Prostate gland (tissue), 2 donors: Measurements from ENCODE around the gene SLC35F5. TPM values are rescaled to one million over a fixed set of nuclear protein-coding genes. Genes with fewer than 3 reads are reported as not detected.

Source experiments
- DNase-seq: peaks from one replicate; pipeline ENCODE4 v3.0.0-alpha.2; 2019; ENCODE audit warnings: low spot score
- H3K27ac ChIP-seq, 2 donors: fragments of 200-600 bp; sonication (generic); 2 replicates each; pipeline ENCODE4 v1.5.1; 2017 to 2019
- H3K27me3 ChIP-seq: fragments of 200-600 bp; sonication (generic); replicated peaks from 2 replicates; pipeline ENCODE4 v1.5.1; 2019; ENCODE audit not compliant: insufficient read depth
- H3K36me3 ChIP-seq, 2 donors: fragments of 200-600 bp; sonication (generic); 1 replicate in 1 of 2; 2 replicates in 1 of 2; pipeline versions ENCODE4 v1.5.1 to v1.8.1; 2017 to 2019
- H3K4me1 ChIP-seq: fragments of 200-600 bp; sonication (generic); replicated peaks from 2 replicates; pipeline ENCODE4 v1.5.1; 2019
- H3K4me3 ChIP-seq, 2 donors: fragments of 200-600 bp; sonication (generic); 2 replicates each; pipeline ENCODE4 v1.5.1; 2017 to 2019
- H3K9me3 ChIP-seq: fragments of 200-600 bp; sonication (generic); 2 replicates; pipeline ENCODE4 v1.5.1; 2017
- CTCF ChIP-seq, 4 experiments: fragments of 200-600 bp in 2 of 4; fragments of 450-650 bp in 2 of 4; sonication (generic) in 2 of 4; IDR thresholded peaks; 1 replicate in 3 of 4; 2 replicates in 1 of 4; pipeline ENCODE4 v1.5.1; 2016 to 2019; ENCODE audit warnings: antibody characterized with exemption in 4 of 4, mild to moderate bottlenecking in 2 of 4, moderate library complexity in 2 of 4
- POLR2A ChIP-seq: fragments of 450-650 bp; IDR thresholded peaks from one replicate; pipeline ENCODE4 v1.6.1; 2016; ENCODE audit warnings: antibody characterized with exemption, mild to moderate bottlenecking
- POLR2AphosphoS5 ChIP-seq: sonication (generic); formaldehyde crosslinking; IDR thresholded peaks from one replicate; pipeline ENCODE4 v1.6.1; 2017; ENCODE audit warnings: antibody characterized with exemption
- WGBS: methylation state at CpG from one replicate; pipeline ENCODE4 v1.1.5; 2018; 5-methylcytosine and 5-hydroxymethylcytosine counted together
- intact Hi-C: fragments of 100-400 bp; cut with DNase I; formaldehyde crosslinking; loops from one replicate; pipeline ENCODE4 v1.14.2; 2022
- total RNA-seq, 2 donors: library from RNA; depleted of rRNA; stranded (reverse); fragments of >200 nt; gene quantifications; one replicate each; pipeline ENCODE4 v1.1.0, GENCODE V29; 2016

The SLC35F5 gene
- total RNA-seq, 2 donors from 2014 or later: 69.7 to 88.6 TPM

GRCh38 chr2:113795405-113795920 lies 39.0 kb upstream of the SLC35F5 start:
- H3K36me3 ChIP-seq: no peaks in the 10 kb centered on the region
- no peaks in the 10 kb centered on the region for H3K9me3 ChIP-seq
- no peaks in the 10 kb centered on the region for H3K27me3 ChIP-seq
- TF ChIP-seq POLR2A (no peak), CTCF (IDR thresholded peaks at IDR 0.05) (no peak), POLR2AphosphoS5 (no peak)
- no peak overlapping the region for H3K4me3 ChIP-seq
- WGBS: 64% methylated on average over 3 of the region's 3 CpGs
- H3K4me1 ChIP-seq: no peaks in the 10 kb centered on the region
- H3K27ac ChIP-seq: no peak overlapping the region
- intact Hi-C loops: no loop called here
- DNase-seq: no peak

- Histone ChIP-seq H3K4me1 (no peaks in the 10 kb centered on the region), H3K27me3 (no peaks in the 10 kb centered on the region), H3K27ac (no peak overlapping the region), H3K4me3 (no peak overlapping the region), H3K9me3 (no peaks in the 10 kb centered on the region), H3K36me3 (no peaks in the 10 kb centered on the region)
- TF ChIP-seq POLR2A (no peak), POLR2AphosphoS5 (no peak), CTCF (IDR thresholded peaks at IDR 0.05) (no peak)
- DNase-seq: no peak
- 65% methylated on average over 5 of the region's 5 CpGs for WGBS
- intact Hi-C loops: no loop called here
Measured at GRCh38 chr2:113791697-113792590, 35.5 kb upstream of the SLC35F5 start.

GRCh38 chr2:113784823-113785744 lies 28.6 kb upstream of the SLC35F5 start:
- no peak for DNase-seq

GRCh38 chr2:113780472-113780871 lies 24.0 kb upstream of the SLC35F5 start:
- no peak overlapping the region for H3K27ac ChIP-seq
- WGBS: 13% methylated on average over 5 of the region's 5 CpGs
- no peaks in the 10 kb centered on the region for H3K4me1 ChIP-seq
- no peak for DNase-seq
- no peak overlapping the region for H3K4me3 ChIP-seq
- no peaks in the 10 kb centered on the region for H3K36me3 ChIP-seq
- no peak for TF ChIP-seq POLR2A
- H3K27me3 ChIP-seq: no peaks in the 10 kb centered on the region
- intact Hi-C loops: no loop called here
- H3K9me3 ChIP-seq: no peaks in the 10 kb centered on the region

More at GRCh38 chr2:113784823-113785744, 28.6 kb upstream of the SLC35F5 start:
- intact Hi-C loops: no loop called here
- no peaks in the 10 kb centered on the region for H3K36me3 ChIP-seq
- H3K27ac ChIP-seq: no peak overlapping the region
- H3K9me3 ChIP-seq: no peaks in the 10 kb centered on the region
- H3K27me3 ChIP-seq: no peaks in the 10 kb centered on the region
- no peak overlapping the region for H3K4me3 ChIP-seq
- no peaks in the 10 kb centered on the region for H3K4me1 ChIP-seq
- WGBS: 48% methylated on average over 8 of the region's 8 CpGs
- TF ChIP-seq POLR2A (no peak), CTCF (IDR thresholded peaks at IDR 0.05) (no peak), POLR2AphosphoS5 (no peak)

- no peak for DNase-seq
- no peak overlapping the region for H3K27ac ChIP-seq
- no peaks in the 10 kb centered on the region for H3K36me3 ChIP-seq
- no peak overlapping the region for H3K4me3 ChIP-seq
- WGBS: 95% methylated on average over 3 of the region's 3 CpGs
- no peak for TF ChIP-seq POLR2A
- no peak for TF ChIP-seq CTCF (IDR thresholded peaks at IDR 0.05)
- TF ChIP-seq POLR2AphosphoS5: no peak
- no peaks in the 10 kb centered on the region for H3K27me3 ChIP-seq
- intact Hi-C loops: no loop called here
- H3K4me1 ChIP-seq: no peaks in the 10 kb centered on the region
- no peaks in the 10 kb centered on the region for H3K9me3 ChIP-seq
Measured at GRCh38 chr2:113777371-113777770, 20.9 kb upstream of the SLC35F5 start.
